Breast epithelium (tissue), 3 donors: ENCODE measurements around the gene NADSYN1.

Source experiments
- CTCF ChIP-seq, 3 donors: fragments of 450-650 bp; IDR thresholded peaks; one replicate each; pipeline ENCODE4 v1.5.1; 2016 to 2017; ENCODE audit warnings: antibody characterized with exemption in 3 of 3, mild to moderate bottlenecking in 3 of 3, moderate library complexity in 3 of 3
- POLR2A ChIP-seq: fragments of 450-650 bp; IDR thresholded peaks from one replicate; pipeline ENCODE4 v1.6.1; 2016; ENCODE audit warnings: antibody characterized with exemption, mild to moderate bottlenecking, moderate library complexity
- POLR2AphosphoS5 ChIP-seq, 3 donors: sonication (generic); formaldehyde crosslinking; IDR thresholded peaks; one replicate each; pipeline ENCODE4 v1.6.1; 2017; ENCODE audit warnings: antibody characterized with exemption in 3 of 3

GRCh38 chr11:71489311-71490043, 36.5 kb downstream of the NADSYN1 start:
- no peak for TF ChIP-seq CTCF (IDR thresholded peaks at IDR 0.05)
- no peak for TF ChIP-seq POLR2A
- TF ChIP-seq POLR2AphosphoS5 (IDR thresholded peaks at IDR 0.05) = no peak
